Mesenchymal stem cell (in vitro differentiated cells and primary cell): ENCODE measurements around the gene VEPH1.

Source experiments
- DNase-seq: peaks from one replicate; pipeline ENCODE4 v3.0.0-alpha.2; 2013
- H2AFZ ChIP-seq: one replicate; pipeline ENCODE4 v1.6.1; 2013; ENCODE audit warnings: low read depth, mild to moderate bottlenecking, control low read depth, inconsistent platforms, low read length, moderate library complexity
- H2AK5ac ChIP-seq: 2 replicates; pipeline ENCODE4 v1.6.1; 2013; ENCODE audit warnings: low read length, moderate library complexity, mild to moderate bottlenecking, inconsistent platforms; ENCODE audit not compliant: severe bottlenecking
- H2BK120ac ChIP-seq: one replicate; pipeline ENCODE4 v1.6.1; 2013; ENCODE audit warnings: low read depth, mild to moderate bottlenecking, inconsistent platforms, low read length, moderate library complexity
- H2BK12ac ChIP-seq, 2 experiments: one replicate each; pipeline ENCODE4 v1.6.1; 2013; ENCODE audit warnings: inconsistent platforms in 2 of 2, low read length in 2 of 2, mild to moderate bottlenecking in 2 of 2, moderate library complexity in 2 of 2, control low read depth in 1 of 2
- H2BK15ac ChIP-seq: one replicate; pipeline ENCODE4 v1.6.1; 2013; ENCODE audit warnings: mild to moderate bottlenecking, low read depth, inconsistent platforms; ENCODE audit not compliant: poor library complexity, severe bottlenecking
- H2BK5ac ChIP-seq: 2 replicates; pipeline ENCODE4 v1.6.1; 2013; ENCODE audit warnings: low read depth, mild to moderate bottlenecking, low read length, control low read depth, inconsistent platforms; ENCODE audit not compliant: poor library complexity, severe bottlenecking
- H3K14ac ChIP-seq, 2 experiments: one replicate each; pipeline ENCODE4 v1.6.1; 2013; ENCODE audit warnings: inconsistent platforms in 2 of 2, low read length in 2 of 2, control low read depth in 1 of 2, mild to moderate bottlenecking in 1 of 2, moderate library complexity in 1 of 2
- H3K18ac ChIP-seq, 2 experiments: one replicate each; pipeline ENCODE4 v1.6.1; 2013; ENCODE audit warnings: inconsistent platforms in 2 of 2, low read length in 2 of 2, control low read depth in 1 of 2, low read depth in 1 of 2, mild to moderate bottlenecking in 1 of 2
- H3K23ac ChIP-seq, 2 experiments: one replicate each; pipeline ENCODE4 v1.6.1; 2013; ENCODE audit warnings: inconsistent platforms in 2 of 2, low read length in 2 of 2, mild to moderate bottlenecking in 2 of 2, moderate library complexity in 2 of 2, control low read depth in 1 of 2
- H3K27ac ChIP-seq: 2 replicates; pipeline ENCODE4 v1.5.1; 2013; ENCODE audit warnings: mild to moderate bottlenecking, moderate library complexity, low read length, control low read depth, inconsistent platforms; ENCODE audit not compliant: poor library complexity, severe bottlenecking
- H3K27me3 ChIP-seq, 2 experiments: 2 replicates each; pipeline versions ENCODE4 v1.6.1 to v1.7.0; 2013; ENCODE audit warnings: low read length in 2 of 2, mild to moderate bottlenecking in 2 of 2, moderate library complexity in 2 of 2, control low read depth in 1 of 2, inconsistent platforms in 1 of 2; ENCODE audit not compliant: control insufficient read depth in 1 of 2, insufficient read depth in 1 of 2
- H3K36me3 ChIP-seq, 2 experiments: 2 replicates each; pipeline versions ENCODE4 v1.6.1 to v1.7.0; 2013; ENCODE audit warnings: low read length in 2 of 2, control low read depth in 1 of 2, inconsistent platforms in 1 of 2, low read depth in 1 of 2, mild to moderate bottlenecking in 1 of 2; ENCODE audit not compliant: insufficient read depth in 2 of 2, control insufficient read depth in 1 of 2
- H3K4ac ChIP-seq, 2 experiments: one replicate each; pipeline ENCODE4 v1.6.1; 2013; ENCODE audit warnings: inconsistent platforms in 2 of 2, low read length in 2 of 2, mild to moderate bottlenecking in 2 of 2, moderate library complexity in 2 of 2, control low read depth in 1 of 2, low read depth in 1 of 2
- H3K4me1 ChIP-seq: 2 replicates; pipeline ENCODE4 v1.6.1; 2013; ENCODE audit warnings: low read depth, low read length, control low read depth; ENCODE audit not compliant: control insufficient read depth, insufficient read depth
- H3K4me2 ChIP-seq: 2 replicates; pipeline ENCODE4 v1.6.1; 2013; ENCODE audit warnings: low read length, mild to moderate bottlenecking, inconsistent platforms; ENCODE audit not compliant: poor library complexity, severe bottlenecking
- H3K4me3 ChIP-seq, 2 experiments: 2 replicates each; pipeline versions ENCODE4 v1.5.1 to v1.7.0; 2013; ENCODE audit warnings: low read length in 2 of 2, mild to moderate bottlenecking in 2 of 2, control low read depth in 1 of 2, low read depth in 1 of 2; ENCODE audit not compliant: insufficient read depth in 1 of 2
- H3K79me1 ChIP-seq: replicated peaks from 2 replicates; pipeline ENCODE4 v1.6.1; 2013; ENCODE audit warnings: mild to moderate bottlenecking, control low read depth, low read length, inconsistent platforms; ENCODE audit not compliant: poor library complexity, severe bottlenecking
- H3K9ac ChIP-seq: 2 replicates; pipeline ENCODE4 v1.7.0; 2013; ENCODE audit warnings: mild to moderate bottlenecking, low read length, moderate library complexity
- H3K9me3 ChIP-seq: 2 replicates; pipeline ENCODE4 v1.7.0; 2013; ENCODE audit warnings: mild to moderate bottlenecking, low read length; ENCODE audit not compliant: control insufficient read depth
- H4K8ac ChIP-seq: one replicate; pipeline ENCODE4 v1.6.1; 2013; ENCODE audit warnings: inconsistent platforms, mild to moderate bottlenecking, low read length, moderate library complexity
- H4K91ac ChIP-seq: one replicate; pipeline ENCODE4 v1.6.1; 2013; ENCODE audit warnings: mild to moderate bottlenecking, low read length, inconsistent platforms
- WGBS: methylation state at CpG from one replicate; pipeline ENCODE4 v1.1.7; 2013; ENCODE audit warnings: mixed read lengths; 5-methylcytosine and 5-hydroxymethylcytosine counted together

VEPH1 gene

GRCh38 chr3:157491136-157491535 is 12.1 kb downstream of the VEPH1 start:
- Histone ChIP-seq H2BK12ac (no peak overlapping the region), H2BK120ac (no peak overlapping the region), H3K4me1 (peaks cover 5% of the 10 kb centered on the region), H3K4ac (no peak overlapping the region), H3K4me3 (no peak overlapping the region), H3K79me1 (peaks cover 18% of the 10 kb centered on the region), H3K9ac (no peak overlapping the region), H3K18ac (no peak overlapping the region), H3K14ac (no peak overlapping the region), H3K4me2 (no peak overlapping the region), H3K36me3 (no peaks in the 10 kb centered on the region), H3K27ac (no peak overlapping the region), H2BK5ac (no peak overlapping the region), H2AK5ac (no peak overlapping the region), H4K91ac (no peak overlapping the region), H3K27me3 (no peaks in the 10 kb centered on the region), H4K8ac (no peak overlapping the region), H3K23ac (no peak overlapping the region), H2BK15ac (no peak overlapping the region), H3K9me3 (no peaks in the 10 kb centered on the region), H2AFZ (no peak overlapping the region)
- no peak for DNase-seq
- WGBS, result 98% methylated on average over 2 of the region's 2 CpGs

DNA sequence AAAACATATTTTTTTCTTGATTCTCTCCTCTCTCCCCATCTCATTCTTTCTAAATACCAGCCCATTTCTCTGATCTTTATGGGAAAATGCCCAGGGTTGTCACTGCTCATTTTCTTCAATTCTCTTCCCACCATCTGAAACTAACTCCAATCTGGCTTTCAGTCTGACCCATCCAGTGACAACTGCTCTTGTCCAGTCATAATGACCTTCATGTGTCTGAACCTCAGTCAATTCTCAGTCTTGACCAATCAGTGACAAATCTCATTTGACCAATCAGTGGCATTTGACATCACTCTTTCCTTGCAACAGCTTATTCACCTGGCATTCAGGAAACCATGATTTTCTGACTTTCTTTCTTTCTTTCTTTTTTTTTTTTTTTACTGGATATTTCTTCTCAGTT is 15.1 kb downstream of the VEPH1 start:
- Histone ChIP-seq H3K36me3 (peaks cover 0 to under 1% of the 10 kb centered on the region in 2 experiments), H4K8ac (no peak overlapping the region), H2BK15ac (no peak overlapping the region), H3K23ac (no peak overlapping the region), H3K9ac (peak overlapping the region; percentile 72), H3K27ac (no peak overlapping the region), H2BK120ac (no peak overlapping the region), H3K4me1 (no peaks in the 10 kb centered on the region), H3K9me3 (no peaks in the 10 kb centered on the region), H4K91ac (no peak overlapping the region), H3K4me2 (no peak overlapping the region), H3K18ac (no peak overlapping the region), H3K4me3 (no peak overlapping the region), H3K4ac (no peak overlapping the region), H3K27me3 (no peaks in the 10 kb centered on the region), H2BK12ac (no peak overlapping the region), H3K14ac (no peak overlapping the region), H2AFZ (no peak overlapping the region), H3K79me1 (peaks cover 16% of the 10 kb centered on the region), H2AK5ac (no peak overlapping the region), H2BK5ac (no peak overlapping the region)
- DNase-seq, result no peak

DNA sequence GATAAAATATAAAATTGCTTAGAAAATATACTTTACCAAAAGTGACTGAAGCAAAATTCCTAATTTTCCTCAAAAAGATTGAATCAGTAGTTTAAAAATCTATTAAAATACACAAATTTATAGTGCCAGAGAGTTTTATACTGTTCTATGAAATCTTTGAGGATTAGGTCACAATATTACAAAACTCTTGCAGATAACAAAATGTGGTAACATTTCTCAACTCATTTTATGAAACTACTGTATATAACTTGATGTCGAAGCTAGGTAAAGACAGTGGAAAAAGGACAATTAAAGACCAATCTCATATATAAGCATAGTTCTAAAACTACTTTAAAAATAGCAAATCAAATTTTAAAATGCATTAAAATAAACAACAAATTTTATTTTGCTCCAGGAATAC is 15.9 kb downstream of the VEPH1 start:
- no peak overlapping the region for H2BK5ac ChIP-seq
- H3K27ac ChIP-seq, result no peak overlapping the region
- no peak overlapping the region for H3K4ac ChIP-seq
- no peak for DNase-seq
- peaks cover 16% of the 10 kb centered on the region for H3K79me1 ChIP-seq
- peaks cover 0 to 8% of the 10 kb centered on the region in 2 experiments for H3K36me3 ChIP-seq
- WGBS, result no CpG with 5 or more reads among the region's 1 CpG
- H3K4me1 ChIP-seq, result no peaks in the 10 kb centered on the region
- H4K8ac ChIP-seq, result no peak overlapping the region
- no peak overlapping the region for H2AK5ac ChIP-seq
- peak overlapping the region in 1 of 2 experiments; percentile 45 for H3K4me3 ChIP-seq
- H2BK12ac ChIP-seq, result no peak overlapping the region
- no peak overlapping the region for H2BK15ac ChIP-seq
- no peaks in the 10 kb centered on the region for H3K9me3 ChIP-seq
- H2BK120ac ChIP-seq, result no peak overlapping the region
- no peak overlapping the region for H3K14ac ChIP-seq
- H3K27me3 ChIP-seq, result no peaks in the 10 kb centered on the region
- H3K18ac ChIP-seq, result no peak overlapping the region
- no peak overlapping the region for H3K23ac ChIP-seq
- H2AFZ ChIP-seq, result no peak overlapping the region
- H3K9ac ChIP-seq, result peak overlapping the region; percentile 72
- no peak overlapping the region for H4K91ac ChIP-seq
- H3K4me2 ChIP-seq, result no peak overlapping the region

DNA sequence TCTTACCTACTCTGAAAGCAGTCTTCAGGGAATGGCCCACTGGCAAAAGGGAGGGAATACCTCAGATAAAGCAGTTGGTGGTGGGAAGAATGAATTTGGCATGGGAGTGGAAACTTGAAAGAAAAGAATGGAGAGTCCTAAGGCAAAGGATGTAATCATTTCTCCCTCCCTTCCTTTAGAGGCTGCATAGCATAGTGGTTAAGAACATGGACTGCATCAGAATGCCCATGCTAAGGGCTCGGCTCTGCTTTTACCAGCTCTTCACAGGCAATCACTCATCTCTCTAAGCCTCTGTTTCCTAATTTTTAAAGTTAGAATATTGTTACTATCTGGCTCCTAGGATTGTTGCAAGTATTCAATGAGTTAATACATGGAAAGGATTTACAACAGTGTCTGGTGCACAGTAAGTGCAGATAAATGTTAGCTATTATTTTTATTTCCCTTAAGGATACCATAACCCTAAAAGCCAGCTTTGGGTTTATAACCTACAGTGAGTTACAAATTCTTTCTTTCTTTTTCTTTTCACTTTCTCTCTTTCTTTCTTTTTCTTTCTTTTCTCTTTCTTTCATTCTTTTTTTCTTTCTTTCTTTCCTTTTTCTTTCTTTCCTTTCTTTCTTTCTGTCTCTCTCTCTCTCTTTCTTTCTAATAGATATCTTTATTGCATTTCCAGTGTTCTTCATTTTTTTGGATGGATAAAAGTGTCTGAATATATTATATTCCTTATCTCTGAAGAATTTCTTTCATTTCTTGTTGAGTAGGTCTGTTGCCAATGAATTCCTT is 23.6 kb downstream of the VEPH1 start:
- no peak overlapping the region for H3K27ac ChIP-seq
- no peak overlapping the region for H3K23ac ChIP-seq
- H3K27me3 ChIP-seq, result no peaks in the 10 kb centered on the region
- H3K36me3 ChIP-seq, result peaks cover 4 to 8% of the 10 kb centered on the region in 2 experiments
- no CpG with 5 or more reads among the region's 1 CpG for WGBS
- H2AK5ac ChIP-seq, result no peak overlapping the region
- no peak overlapping the region for H3K4me3 ChIP-seq
- H2AFZ ChIP-seq, result no peak overlapping the region
- no peak for DNase-seq
- peaks cover 5% of the 10 kb centered on the region for H3K9me3 ChIP-seq
- no peak overlapping the region for H2BK120ac ChIP-seq
- H2BK15ac ChIP-seq, result no peak overlapping the region
- peaks cover 17% of the 10 kb centered on the region for H3K79me1 ChIP-seq
- no peak overlapping the region for H4K91ac ChIP-seq
- H3K4me1 ChIP-seq, result peaks cover 1% of the 10 kb centered on the region
- H3K18ac ChIP-seq, result no peak overlapping the region
- no peak overlapping the region for H3K4ac ChIP-seq
- no peak overlapping the region for H2BK5ac ChIP-seq
- H2BK12ac ChIP-seq, result no peak overlapping the region
- no peak overlapping the region for H3K4me2 ChIP-seq
- H3K14ac ChIP-seq, result no peak overlapping the region
- no peak overlapping the region for H3K9ac ChIP-seq
- H4K8ac ChIP-seq, result no peak overlapping the region
